Left hindlimb (tissue), 1 donor: ENCODE data around the gene TRMT2A.

Experiments
- DNase-seq: peaks from one replicate; pipeline ENCODE4 v3.0.0-alpha.2; 2018

The TRMT2A gene

GRCh38 chr22:20149257-20150250 lies 32.5 kb upstream of the TRMT2A start:
- no peak for DNase-seq

- DNase-seq: no peak
These were observed 31.4 kb upstream of the TRMT2A start for GRCh38 chr22:20148414-20148813.

GRCh38 chr22:20147237-20147988 lies 30.4 kb upstream of the TRMT2A start:
- no peak for DNase-seq

GRCh38 chr22:20146777-20147176 lies 29.8 kb upstream of the TRMT2A start:
- DNase-seq: no peak

GRCh38 chr22:20145832-20146223 lies 28.8 kb upstream of the TRMT2A start:
- no peak for DNase-seq

- DNase-seq: no peak
These were observed 28.3 kb upstream of the TRMT2A start for GRCh38 chr22:20145206-20145831.

GRCh38 chr22:20143883-20144665 lies 27.0 kb upstream of the TRMT2A start:
- DNase-seq: no peak

- no peak for DNase-seq
These were observed 25.9 kb upstream of the TRMT2A start for GRCh38 chr22:20142711-20143621.

GRCh38 chr22:20141186-20142077 lies 24.4 kb upstream of the TRMT2A start:
- DNase-seq: no peak

GRCh38 chr22:20140521-20140964 lies 23.5 kb upstream of the TRMT2A start:
- no peak for DNase-seq

- DNase-seq: no peak
These were observed 23.1 kb upstream of the TRMT2A start for GRCh38 chr22:20140107-20140445.

GRCh38 chr22:20139391-20140106 lies 22.5 kb upstream of the TRMT2A start:
- DNase-seq: no peak

- DNase-seq: no peak
These were observed 21.8 kb upstream of the TRMT2A start for GRCh38 chr22:20138868-20139267.

- DNase-seq: no peak
These were observed 21.4 kb upstream of the TRMT2A start for GRCh38 chr22:20138417-20138738.

- no peak for DNase-seq
These were observed 20.8 kb upstream of the TRMT2A start for GRCh38 chr22:20137671-20138416.

- DNase-seq: no peak
These were observed 20.1 kb upstream of the TRMT2A start for GRCh38 chr22:20137113-20137512.

GRCh38 chr22:20136603-20136873 lies 19.5 kb upstream of the TRMT2A start:
- no peak for DNase-seq

GRCh38 chr22:20135806-20136602 lies 19.0 kb upstream of the TRMT2A start:
- DNase-seq: no peak

- no peak for DNase-seq
These were observed 18.2 kb upstream of the TRMT2A start for GRCh38 chr22:20135265-20135664.
